Liver (tissue), 3 donors: ENCODE data around the gene PRDM10.
A peak's percentile ranks its signal among the peaks of the same experiment; 100 is the strongest.

Source experiments
- CTCF ChIP-seq: fragments of 150-350 bp; IDR thresholded peaks from 2 replicates; pipeline ENCODE4 v1.5.1; 2017; ENCODE audit warnings: improper control_type of control experiment, low read depth, low read length; ENCODE audit not compliant: missing input control
- FOXA2 ChIP-seq: IDR thresholded peaks from 2 replicates; pipeline ENCODE4 v1.6.1; 2016; ENCODE audit warnings: antibody characterized with exemption
- GABPA ChIP-seq, 2 donors: IDR thresholded peaks in 1 of 2; conservative IDR thresholded peaks in 1 of 2; 2 replicates each; pipeline ENCODE4 v1.6.1; 2016; ENCODE audit warnings: antibody characterized with exemption in 2 of 2, mild to moderate bottlenecking in 1 of 2, moderate library complexity in 1 of 2
- JUND ChIP-seq, 2 donors: IDR thresholded peaks; 2 replicates each; pipeline ENCODE4 v1.6.1; 2016; ENCODE audit warnings: antibody characterized with exemption in 2 of 2
- RAD21 ChIP-seq, 2 donors: IDR thresholded peaks; 2 replicates each; pipeline ENCODE4 v1.6.1; 2016; ENCODE audit warnings: antibody characterized with exemption in 2 of 2, mild to moderate bottlenecking in 2 of 2
- REST ChIP-seq: IDR thresholded peaks from 2 replicates; pipeline ENCODE4 v1.6.1; 2016; ENCODE audit warnings: antibody characterized with exemption, mild to moderate bottlenecking
- TAF1 ChIP-seq: conservative IDR thresholded peaks from 2 replicates; pipeline ENCODE4 v1.6.1; 2016; ENCODE audit warnings: antibody characterized with exemption, mild to moderate bottlenecking
- YY1 ChIP-seq: IDR thresholded peaks from 2 replicates; pipeline ENCODE4 v1.6.1; 2016; ENCODE audit warnings: antibody characterized with exemption, mild to moderate bottlenecking
- ZBTB33 ChIP-seq: IDR thresholded peaks from 2 replicates; pipeline ENCODE4 v1.6.1; 2016; ENCODE audit warnings: antibody characterized with exemption
- donor health status: healthy.
- donor health status: healthy.

GRCh38 chr11:129992161-129992944, 10.3 kb downstream of the PRDM10 start:
- TF ChIP-seq ZBTB33 (no peak), TAF1 (no peak), CTCF (peak; percentile 37), RAD21 (IDR thresholded peaks at IDR 0.05) (peak; percentile 68 to 78), REST (no peak), GABPA (IDR thresholded peaks at IDR 0.05 in 1 of 2, conservative IDR thresholded peaks at IDR 0.05 in 1 of 2) (no peak), YY1 (no peak), FOXA2 (no peak), JUND (IDR thresholded peaks at IDR 0.05) (peak in 1 of 2 donors; percentile 21)
